B cell (primary cell): ENCODE data around the gene VRK2. TPM values are rescaled to one million over a fixed set of nuclear protein-coding genes. Genes with fewer than 3 reads are reported as not detected.

ENCODE experiments used
- ATAC-seq: fragments of 200-7000 bp; cut with Tn5 transposase; one replicate; pipeline ENCODE4 v1.10.0; 2021; ENCODE audit warnings: low read depth, mild to moderate bottlenecking, moderate number of reproducible peaks, moderate library complexity
- CTCF ChIA-PET: fragments of 350-600 bp; sonication (Branson Sonifier 250); formaldehyde crosslinking; loops from one replicate; lab custom pipeline; 2021; ENCODE audit warnings: antibody characterized with exemption, inconsistent platforms; lab: Charles Lee
- POLR2A ChIA-PET: fragments of 350-600 bp; sonication (Branson Sonifier 250); formaldehyde crosslinking; loops from one replicate; lab custom pipeline; 2021; ENCODE audit warnings: antibody characterized with exemption; lab: Charles Lee
- DNase-seq: peaks from one replicate; pipeline ENCODE4 v3.0.0; 2013
- H2AFZ ChIP-seq: 2 replicates; pipeline ENCODE4 v1.6.1; 2012; ENCODE audit warnings: mild to moderate bottlenecking, low read depth, low read length; ENCODE audit not compliant: insufficient read depth, poor library complexity, severe bottlenecking
- H3K27ac ChIP-seq, 2 donors: 1 replicate in 1 of 2; 2 replicates in 1 of 2; pipeline ENCODE4 v1.5.1; 2012 to 2013; ENCODE audit warnings: low read length in 2 of 2, mild to moderate bottlenecking in 2 of 2, moderate library complexity in 1 of 2
- H3K27me3 ChIP-seq, 4 experiments: fragments of 200-600 bp in 1 of 4; sonication (generic) in 1 of 4; replicated peaks in 1 of 4; 1 replicate in 2 of 4; 2 replicates in 2 of 4; pipeline versions ENCODE4 v1.6.1 to v1.7.0; 2013 to 2016; ENCODE audit warnings: low read length in 3 of 4, mild to moderate bottlenecking in 2 of 4, mixed read lengths in 1 of 4, moderate library complexity in 1 of 4; ENCODE audit not compliant: insufficient read depth in 4 of 4, control insufficient read depth in 3 of 4; ENCODE audit errors: control extremely low read depth in 1 of 4
- H3K36me3 ChIP-seq, 2 experiments: replicated peaks in 1 of 2; 1 replicate in 1 of 2; 2 replicates in 1 of 2; pipeline versions ENCODE4 v1.6.1 to v1.7.1; 2013; ENCODE audit warnings: low read length in 1 of 2; ENCODE audit not compliant: insufficient read depth in 2 of 2, control insufficient read depth in 1 of 2; ENCODE audit errors: control extremely low read depth in 1 of 2, extremely low read depth in 1 of 2
- H3K4me1 ChIP-seq, 2 donors: fragments of 200-600 bp in 1 of 2; sonication (generic) in 1 of 2; 1 replicate in 1 of 2; 2 replicates in 1 of 2; pipeline versions ENCODE4 v1.5.1 to v1.6.1; 2013 to 2017; ENCODE audit warnings: low read length in 2 of 2; ENCODE audit not compliant: control insufficient read depth in 2 of 2, insufficient read depth in 2 of 2
- H3K4me2 ChIP-seq: replicated peaks from 2 replicates; pipeline ENCODE3; 2012; ENCODE audit warnings: mild to moderate bottlenecking, low read depth, low read length; ENCODE audit not compliant: poor library complexity, severe bottlenecking
- H3K4me3 ChIP-seq, 5 experiments: fragments of 200-600 bp in 1 of 5; sonication (generic) in 1 of 5; 1 replicate in 3 of 5; 2 replicates in 2 of 5; pipeline versions ENCODE4 v1.5.1 to v1.7.0; 2011 to 2016; ENCODE audit warnings: low read length in 4 of 5, mild to moderate bottlenecking in 4 of 5, low read depth in 2 of 5, control low read depth in 1 of 5, moderate library complexity in 1 of 5; ENCODE audit not compliant: insufficient read depth in 1 of 5; ENCODE audit errors: control extremely low read depth in 1 of 5, extremely low read depth in 1 of 5
- H3K79me2 ChIP-seq: fragments of 200-600 bp; sonication (generic); one replicate; pipeline ENCODE4 v1.6.0; 2016; ENCODE audit warnings: low read length; ENCODE audit not compliant: control insufficient read depth, insufficient read depth
- H3K9ac ChIP-seq: fragments of 200-600 bp; sonication (generic); 2 replicates; pipeline ENCODE4 v1.6.1; 2017; ENCODE audit warnings: mild to moderate bottlenecking, low read length, moderate library complexity
- H3K9me3 ChIP-seq, 3 donors: one replicate each; pipeline versions ENCODE4 v1.6.1 to v1.7.1; 2013; ENCODE audit warnings: low read length in 2 of 3; ENCODE audit not compliant: control insufficient read depth in 2 of 3, insufficient read depth in 1 of 3; ENCODE audit errors: control extremely low read depth in 1 of 3
- H4K20me1 ChIP-seq: 2 replicates; pipeline ENCODE4 v1.6.0; 2012; ENCODE audit warnings: mild to moderate bottlenecking, low read length; ENCODE audit not compliant: insufficient read depth, control insufficient read depth, poor library complexity, severe bottlenecking
- H3K27ac Mint-ChIP-seq: one replicate; pipeline ENCODE4 v1.8.0; 2021; ENCODE audit warnings: mixed read lengths
- H3K27me3 Mint-ChIP-seq: one replicate; pipeline ENCODE4 v1.8.0; 2021; ENCODE audit warnings: mixed read lengths
- H3K4me1 Mint-ChIP-seq: one replicate; pipeline ENCODE4 v1.8.0; 2021; ENCODE audit warnings: mixed read lengths
- H3K4me3 Mint-ChIP-seq: one replicate; pipeline ENCODE4 v1.8.0; 2021; ENCODE audit warnings: mixed read lengths
- H3K9me3 Mint-ChIP-seq: one replicate; pipeline ENCODE4 v1.8.0; 2022; ENCODE audit warnings: mixed read lengths; ENCODE audit not compliant: insufficient read depth
- CTCF ChIP-seq: fragments of 200-600 bp; IDR thresholded peaks from one replicate; pipeline ENCODE4 v1.8.0; 2022; ENCODE audit warnings: antibody characterized with exemption, mild to moderate bottlenecking
- EZH2 ChIP-seq: IDR thresholded peaks from 2 replicates; pipeline ENCODE4 v1.6.1; 2012; ENCODE audit warnings: borderline replicate concordance, low read depth, mild to moderate bottlenecking, moderate library complexity, low read length; ENCODE audit not compliant: insufficient read depth, poor library complexity, severe bottlenecking
- WGBS: methylation state at CpG from one replicate; pipeline ENCODE4 v1.1.5; 2013; ENCODE audit warnings: missing lambda C conversion rate; ENCODE audit not compliant: insufficient coverage; 5-methylcytosine and 5-hydroxymethylcytosine counted together
- intact Hi-C: fragments of 100-400 bp; cut with micrococcal nuclease; formaldehyde crosslinking; loops from one replicate; pipeline ENCODE4 v1.10.0; 2022
- polyA plus RNA-seq: library from polyadenylated mRNA; depleted of rRNA; stranded (reverse); fragments of >200 nt; gene quantifications from 2 replicates; pipeline ENCODE4 v1.2.3, GENCODE V29; 2012
- total RNA-seq, 2 donors: library from RNA; stranded (reverse); fragments of 120-200 nt in 1 of 2; gene quantifications; 1 replicate in 1 of 2; 2 replicates in 1 of 2; pipeline versions ENCODE4 v1.2.3 to v1.2.4, GENCODE V29; 2013 to 2022

Gene VRK2
- total and polyA plus RNA-seq, 2 donors (not counting 1 experiment from before 2014, with no cell fraction given), result 10.2 to 35.5 TPM

GRCh38 chr2:58097025-58097424 lies 50.4 kb downstream of the VRK2 start:
- Mint-ChIP-seq H3K27me3 (no peaks in the 10 kb centered on the region), H3K4me1 (peaks cover 2% of the 10 kb centered on the region), H3K9me3 (peaks cover 3% of the 10 kb centered on the region), H3K27ac (no peak overlapping the region), H3K4me3 (no peak overlapping the region)
- Histone ChIP-seq H3K27ac (no peak overlapping the region), H3K27me3 (no peaks in the 10 kb centered on the region), H3K4me3 (no peak overlapping the region), H3K36me3 (peaks cover 4 to 10% of the 10 kb centered on the region in 2 experiments), H3K4me2 (no peak overlapping the region), H2AFZ (no peak overlapping the region), H3K4me1 (no peaks in the 10 kb centered on the region), H3K79me2 (peaks cover 4% of the 10 kb centered on the region), H4K20me1 (no peaks in the 10 kb centered on the region), H3K9ac (no peak overlapping the region), H3K9me3 (peaks cover 0 to 6% (median 2%) of the 10 kb centered on the region in 3 donors)
- CTCF ChIA-PET, result no interaction called here
- POLR2A ChIA-PET, result no interaction called here
- no peak for DNase-seq
- TF ChIP-seq CTCF (no peak), EZH2 (no peak)
- ATAC-seq, result no peak
- WGBS, result no CpG with 5 or more reads among the region's 1 CpG
- intact Hi-C loops, result no loop called here

- DNase-seq (no peak), ATAC-seq (no peak)
- Histone ChIP-seq H4K20me1 (no peaks in the 10 kb centered on the region), H3K4me2 (no peak overlapping the region), H3K79me2 (no peaks in the 10 kb centered on the region), H3K9me3 (peaks cover 0 to 6% (median 2%) of the 10 kb centered on the region in 3 donors), H3K9ac (no peak overlapping the region), H3K27me3 (no peaks in the 10 kb centered on the region), H3K36me3 (peaks cover 0 to 6% of the 10 kb centered on the region in 2 experiments), H2AFZ (no peak overlapping the region), H3K4me3 (no peak overlapping the region), H3K27ac (no peak overlapping the region), H3K4me1 (no peaks in the 10 kb centered on the region)
- TF ChIP-seq CTCF, result no peak
- no peak for TF ChIP-seq EZH2
- H3K9me3 Mint-ChIP-seq, result peaks cover 3% of the 10 kb centered on the region
- H3K27ac Mint-ChIP-seq, result no peak overlapping the region
- H3K4me1 Mint-ChIP-seq, result peaks cover 2% of the 10 kb centered on the region
- CTCF ChIA-PET, result no interaction called here
- POLR2A ChIA-PET, result no interaction called here
- no peaks in the 10 kb centered on the region for H3K27me3 Mint-ChIP-seq
- intact Hi-C loops, result no loop called here
- no peak overlapping the region for H3K4me3 Mint-ChIP-seq
- WGBS, result no CpG with 5 or more reads among the region's 4 CpGs
Observed at GRCh38 chr2:58098254-58099095, 51.9 kb downstream of the VRK2 start.
